Activated naive CD4-positive, alpha-beta T cell treated with anti-CD3 and anti-CD28 coated beads for 36 hours (primary cell): ENCODE results near the gene TICAM1. TPM values are rescaled to one million over a fixed set of nuclear protein-coding genes. Genes with fewer than 3 reads are reported as not detected.
A peak's percentile ranks its signal among the peaks of the same experiment; 100 is the strongest.

Experiments used
- CTCF ChIA-PET: fragments of 350-600 bp; sonication (Branson Sonifier 250); formaldehyde crosslinking; loops from one replicate; lab custom pipeline; 2021; ENCODE audit warnings: antibody characterized with exemption; lab: Charles Lee
- DNase-seq: peaks from one replicate; pipeline ENCODE4 v3.0.0-alpha.2; 2020
- H3K27ac Mint-ChIP-seq: one replicate; pipeline ENCODE4 v1.8.0; 2021; ENCODE audit warnings: mild to moderate bottlenecking, mixed read lengths
- H3K27me3 Mint-ChIP-seq: one replicate; pipeline ENCODE4 v1.8.0; 2021; ENCODE audit warnings: low read depth, mixed read lengths
- H3K36me3 Mint-ChIP-seq: one replicate; pipeline ENCODE4 v1.8.0; 2021; ENCODE audit warnings: low read depth, mixed read lengths
- H3K4me1 Mint-ChIP-seq: one replicate; pipeline ENCODE4 v1.8.0; 2021; ENCODE audit warnings: low read depth, mixed read lengths
- H3K4me3 Mint-ChIP-seq: one replicate; pipeline ENCODE4 v1.8.0; 2021; ENCODE audit warnings: mild to moderate bottlenecking, moderate library complexity, mixed read lengths
- H3K9me3 Mint-ChIP-seq: one replicate; pipeline ENCODE4 v1.8.0; 2021; ENCODE audit warnings: mixed read lengths
- intact Hi-C: fragments of 100-400 bp; cut with micrococcal nuclease; formaldehyde crosslinking; loops from one replicate; pipeline ENCODE4 v1.15.1; 2023
- total RNA-seq, 2 experiments: library from RNA; stranded (reverse); gene quantifications; one replicate each; pipeline ENCODE4 v1.2.3, GENCODE V29; 2021

Gene TICAM1
- total RNA-seq, result 10 to 100 TPM; 15.2 to 16.5 TPM

DNA sequence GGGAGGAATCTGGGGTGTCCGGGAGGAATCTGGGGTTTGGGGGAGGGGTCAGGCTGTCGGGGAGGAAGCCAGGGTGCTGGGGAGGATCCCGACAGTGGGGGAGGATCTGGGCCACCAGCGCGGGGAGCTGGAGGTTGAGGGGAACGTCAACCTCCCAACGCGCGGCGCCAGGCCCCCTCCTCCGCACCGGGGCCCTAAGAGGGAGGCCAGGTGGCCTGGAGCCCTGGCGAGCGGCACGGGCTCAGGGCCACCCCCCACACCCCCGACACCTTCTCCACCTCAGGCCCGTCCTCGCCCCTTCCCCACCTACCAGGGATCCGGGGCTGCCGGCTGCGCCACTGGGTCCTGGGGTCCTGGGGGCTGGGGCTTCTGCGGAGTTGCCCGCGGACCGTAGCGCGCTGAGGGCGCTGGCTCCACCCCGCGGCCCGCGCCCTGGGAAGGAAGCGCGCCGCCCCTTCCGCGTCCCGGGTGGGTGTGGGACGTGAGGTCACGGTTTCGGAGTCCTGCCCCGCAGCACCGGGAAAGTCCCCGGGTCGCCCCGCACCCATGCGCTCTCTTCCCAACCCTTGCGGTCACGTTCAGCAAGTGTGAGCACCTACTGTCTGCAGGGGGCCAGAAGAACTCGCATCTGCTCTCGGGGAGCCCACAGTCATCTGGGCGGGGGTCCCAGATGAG, at the start of gene TICAM1:
TICAM1 (minus strand) TSS at position 409 of the 675 bp plus-strand sequence. CDS start 13,335 bp downstream, outside the sequence.
- Mint-ChIP-seq H3K27me3 (no peaks in the 10 kb centered on the region), H3K4me3 (peak within 1 kb of the TSS; percentile 86), H3K9me3 (no peaks in the 10 kb centered on the region), H3K36me3 (peaks cover 7% of the 10 kb centered on the region), H3K4me1 (peaks cover 20% of the 10 kb centered on the region), H3K27ac (peak within 1 kb of the TSS; percentile 85)
- peak; percentile 86 for DNase-seq
- CTCF ChIA-PET, result interaction anchor here (0.6 to 2.2 kb wide), 6 partner anchors 9 to 56 kb away, joined by 3 to 8 read pairs (median 4); no protein-coding TSS in a partner anchor
- intact Hi-C loops, result loop anchor here (2.0 kb wide), 1 partner anchor 17 kb away; no protein-coding TSS in a partner anchor

DNA sequence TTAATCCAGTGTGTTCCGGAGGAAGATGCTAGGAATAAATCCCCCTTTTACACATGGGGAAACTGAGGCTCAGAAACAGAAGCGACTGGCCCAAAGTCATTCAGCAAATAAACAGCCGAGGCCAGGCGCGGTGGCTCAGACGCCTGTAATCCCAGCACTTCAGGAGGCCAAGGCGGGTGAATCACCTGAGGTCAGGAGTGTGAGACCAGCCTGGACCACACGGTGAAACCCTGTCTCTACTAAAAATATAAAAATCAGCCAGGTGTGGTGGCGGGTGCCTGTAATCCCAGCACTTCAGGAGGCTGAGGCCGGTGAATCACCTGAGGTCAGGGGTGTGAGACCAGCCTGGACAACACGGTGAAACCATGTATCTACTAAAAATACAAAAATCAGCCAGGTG, 47.5 kb upstream of the TICAM1 start:
- Mint-ChIP-seq H3K4me1 (peaks cover 6% of the 10 kb centered on the region), H3K27me3 (no peaks in the 10 kb centered on the region), H3K36me3 (no peaks in the 10 kb centered on the region), H3K4me3 (peak overlapping the region; percentile 6), H3K27ac (no peak overlapping the region), H3K9me3 (no peaks in the 10 kb centered on the region)
- no peak for DNase-seq
- CTCF ChIA-PET, result interaction anchor here (0.6 to 0.9 kb wide), 2 partner anchors 8 to 13 kb away, joined by 3 to 4 read pairs; no protein-coding TSS in a partner anchor
- intact Hi-C loops, result no loop called here

DNA sequence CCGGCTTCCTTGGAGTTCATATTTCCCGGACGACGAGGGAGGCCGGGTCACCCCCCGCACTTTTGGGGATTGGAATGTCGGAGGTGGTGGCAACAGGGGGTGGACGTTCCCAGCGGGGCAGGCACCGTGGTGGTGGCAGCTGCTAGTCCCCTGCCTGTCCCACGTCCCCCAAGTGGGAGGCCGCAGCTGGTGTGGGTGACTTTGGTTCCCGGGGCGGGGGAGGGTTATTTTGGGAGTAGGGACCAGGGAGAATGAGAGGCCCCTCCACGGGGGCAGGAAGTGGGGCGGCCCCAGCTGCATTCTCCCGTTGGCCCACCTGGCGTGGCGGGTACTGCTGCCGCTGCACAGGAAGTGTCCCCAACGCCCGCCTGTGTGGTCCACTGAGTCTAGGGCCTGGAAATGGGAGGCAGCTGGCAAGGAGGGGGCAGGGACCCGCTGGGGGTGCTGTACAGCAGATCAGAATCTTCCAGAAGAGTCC, 47.0 kb upstream of the TICAM1 start:
- intact Hi-C loops, result no loop called here
- H3K27ac Mint-ChIP-seq, result no peak overlapping the region
- H3K27me3 Mint-ChIP-seq, result no peaks in the 10 kb centered on the region
- H3K36me3 Mint-ChIP-seq, result no peaks in the 10 kb centered on the region
- CTCF ChIA-PET, result no interaction called here
- DNase-seq, result peak; percentile 31
- no peaks in the 10 kb centered on the region for H3K9me3 Mint-ChIP-seq
- H3K4me3 Mint-ChIP-seq, result peak overlapping the region; percentile 6
- H3K4me1 Mint-ChIP-seq, result peaks cover 6% of the 10 kb centered on the region

DNA sequence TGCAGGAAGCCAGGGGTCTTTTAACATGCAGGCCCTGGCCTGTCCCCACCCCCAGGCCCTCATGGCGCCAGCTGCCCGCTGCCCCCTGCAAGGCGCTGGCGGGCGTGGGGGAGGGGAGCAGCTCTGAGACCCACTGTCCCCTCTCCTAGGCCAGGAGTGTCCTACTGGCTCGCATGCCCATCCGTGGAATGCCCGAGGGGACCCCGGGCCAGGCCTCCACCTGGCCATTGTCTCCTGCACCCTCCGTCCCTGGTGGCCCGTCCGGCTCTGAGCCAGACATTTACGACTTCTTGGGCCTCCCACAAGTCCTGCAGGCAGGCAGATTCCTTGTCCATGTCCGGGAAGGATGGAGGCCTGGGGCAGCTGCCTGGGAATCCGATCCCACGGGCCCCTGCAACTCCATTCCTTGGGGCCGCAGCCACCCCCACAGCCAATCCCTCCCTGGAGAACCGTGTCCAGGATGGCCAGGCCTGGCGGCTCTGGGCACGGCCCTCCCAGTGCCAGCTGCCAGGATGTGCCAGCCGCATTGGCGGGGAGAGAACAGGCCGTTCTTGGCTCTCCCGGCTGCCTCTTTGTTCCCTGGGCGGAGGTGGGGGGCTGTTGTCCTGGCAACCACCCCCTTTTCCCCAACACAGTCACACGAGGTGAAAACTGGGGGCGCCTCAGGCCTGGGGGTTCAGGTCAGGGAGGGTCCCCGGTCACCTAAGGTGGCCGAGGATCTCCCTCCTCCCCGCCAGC, 46.4 kb upstream of the TICAM1 start:
- H3K4me1 Mint-ChIP-seq, result peaks cover 6% of the 10 kb centered on the region
- no peaks in the 10 kb centered on the region for H3K27me3 Mint-ChIP-seq
- CTCF ChIA-PET, result no interaction called here
- no peaks in the 10 kb centered on the region for H3K9me3 Mint-ChIP-seq
- H3K36me3 Mint-ChIP-seq, result no peaks in the 10 kb centered on the region
- no peak for DNase-seq
- H3K27ac Mint-ChIP-seq, result no peak overlapping the region
- H3K4me3 Mint-ChIP-seq, result no peak overlapping the region
- intact Hi-C loops, result no loop called here

DNA sequence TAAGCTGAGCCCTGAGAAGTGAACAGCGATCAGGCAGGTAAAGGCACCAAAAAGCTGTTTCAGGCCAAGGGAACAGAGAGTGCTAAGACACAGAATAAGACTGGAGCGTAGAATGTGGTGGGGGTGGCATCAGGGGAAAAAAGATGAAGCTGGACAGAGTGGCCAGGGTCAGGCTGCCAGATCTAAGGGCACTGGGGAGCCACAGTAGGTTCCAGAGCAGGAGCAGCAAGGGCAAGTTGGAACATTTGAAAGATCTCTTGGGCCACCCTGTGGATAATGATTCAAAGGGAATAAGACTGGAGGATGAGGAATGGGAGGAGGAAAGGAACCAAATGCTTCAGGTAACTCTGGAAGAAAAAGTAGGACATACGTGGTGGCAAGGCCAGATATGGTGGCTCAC, 42.4 kb upstream of the TICAM1 start:
- Mint-ChIP-seq H3K27me3 (peaks cover 3% of the 10 kb centered on the region), H3K9me3 (no peaks in the 10 kb centered on the region), H3K4me3 (no peak overlapping the region), H3K27ac (no peak overlapping the region), H3K4me1 (peaks cover 15% of the 10 kb centered on the region), H3K36me3 (no peaks in the 10 kb centered on the region)
- CTCF ChIA-PET, result interaction anchor here (0.6 to 4.0 kb wide), 6 partner anchors 9 to 159 kb away, joined by 3 to 54 read pairs (median 4); no protein-coding TSS in a partner anchor
- DNase-seq, result no peak
- intact Hi-C loops, result no loop called here

DNA sequence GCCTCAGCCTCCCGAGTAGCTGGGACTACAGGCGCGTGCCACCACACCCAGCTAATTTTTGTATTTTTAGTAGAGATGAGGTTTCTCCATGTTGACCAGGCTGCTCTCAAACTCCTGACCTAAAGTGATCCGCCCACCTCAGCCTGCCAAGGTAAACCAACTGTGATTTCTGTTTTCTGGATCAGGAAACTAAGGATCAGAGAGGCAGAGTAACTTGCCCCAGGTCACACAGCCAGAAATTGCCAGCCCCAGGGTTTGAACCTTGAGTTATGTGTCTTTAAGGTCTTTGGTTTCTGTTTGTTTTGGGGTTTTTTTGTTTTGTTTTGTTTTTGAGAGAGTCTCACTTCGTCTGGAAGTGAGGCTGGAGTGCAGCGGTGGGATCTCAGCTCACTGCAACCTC, 40.2 kb upstream of the TICAM1 start:
- Mint-ChIP-seq H3K36me3 (no peaks in the 10 kb centered on the region), H3K27ac (no peak overlapping the region), H3K27me3 (peaks cover 3% of the 10 kb centered on the region), H3K4me1 (peaks cover 16% of the 10 kb centered on the region), H3K4me3 (no peak overlapping the region), H3K9me3 (no peaks in the 10 kb centered on the region)
- intact Hi-C loops, result loop anchor here (1.0 kb wide), 2 partner anchors 40 to 160 kb away; no protein-coding TSS in a partner anchor
- CTCF ChIA-PET, result interaction anchor here (1.1 to 4.0 kb wide), 4 partner anchors 41 to 160 kb away, joined by 3 to 54 read pairs (median 14); no protein-coding TSS in a partner anchor
- no peak for DNase-seq

DNA sequence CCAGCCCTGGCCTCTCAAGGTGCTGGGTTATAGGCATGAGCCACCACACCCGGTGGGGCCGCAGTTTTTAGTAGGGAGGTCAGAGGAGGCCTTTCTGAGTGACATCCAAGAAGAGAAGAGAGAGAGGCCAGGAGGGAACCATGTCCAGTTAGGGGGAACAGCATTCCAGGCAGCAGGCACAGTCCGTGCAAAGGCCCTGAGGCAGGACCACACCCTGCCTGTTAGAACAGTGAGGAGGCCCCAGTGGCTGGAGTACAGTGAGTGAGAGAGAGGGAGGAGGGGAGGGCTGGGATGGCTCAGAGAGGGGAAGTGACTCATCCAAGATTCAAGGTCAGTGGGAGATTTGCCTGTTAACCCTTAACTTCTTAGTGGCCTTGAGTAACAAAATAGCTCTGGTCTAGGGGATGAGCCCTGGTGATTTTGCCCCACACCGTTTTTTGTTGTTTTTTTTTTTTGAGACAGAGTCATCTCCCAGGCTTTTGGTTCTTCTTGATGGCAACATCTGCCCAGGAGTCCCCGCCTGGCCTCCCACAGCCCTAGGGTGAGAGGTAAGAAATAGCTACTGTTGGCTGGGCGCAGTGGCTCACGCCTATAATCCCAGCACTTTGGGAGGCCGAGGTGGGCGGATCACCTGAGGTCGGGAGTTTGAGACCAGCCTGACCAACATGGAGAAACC, 38.7 kb upstream of the TICAM1 start:
- peak; percentile 57 for DNase-seq
- H3K4me3 Mint-ChIP-seq, result no peak overlapping the region
- H3K4me1 Mint-ChIP-seq, result peaks cover 20% of the 10 kb centered on the region
- H3K27me3 Mint-ChIP-seq, result peaks cover 3% of the 10 kb centered on the region
- intact Hi-C loops, result no loop called here
- no peaks in the 10 kb centered on the region for H3K36me3 Mint-ChIP-seq
- CTCF ChIA-PET, result interaction anchor here (0.7 to 4.0 kb wide), 5 partner anchors 9 to 161 kb away, joined by 3 to 54 read pairs (median 8); no protein-coding TSS in a partner anchor
- H3K27ac Mint-ChIP-seq, result no peak overlapping the region
- no peaks in the 10 kb centered on the region for H3K9me3 Mint-ChIP-seq

DNA sequence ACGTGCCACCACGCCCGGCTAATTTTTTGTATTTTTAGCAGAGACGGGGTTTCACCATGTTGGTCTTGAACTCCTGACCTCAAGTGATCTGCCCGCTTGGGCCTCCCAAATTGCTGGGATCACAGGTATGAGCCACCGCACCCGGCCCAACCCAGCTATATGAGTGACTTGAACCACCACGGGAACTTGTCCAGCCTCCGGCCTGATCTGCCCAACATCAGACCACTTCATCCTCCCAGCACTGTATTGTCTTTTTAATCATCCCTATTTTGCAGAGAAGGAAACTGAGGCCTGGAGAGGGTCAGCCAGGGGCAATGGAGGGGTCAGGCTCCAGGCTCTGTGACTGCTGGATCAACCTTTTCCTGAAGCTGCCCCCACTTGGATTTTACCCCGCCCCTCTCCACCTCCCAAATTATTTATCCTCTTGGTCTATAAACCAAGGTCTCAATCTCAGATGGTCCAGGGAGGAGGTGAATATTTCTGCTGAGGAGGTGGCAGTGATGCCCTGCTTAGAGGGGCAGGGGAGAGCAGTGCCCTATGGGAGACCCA, 36.8 kb upstream of the TICAM1 start:
- CTCF ChIA-PET, result interaction anchor here (0.6 to 2.8 kb wide), 7 partner anchors 12 to 163 kb away, joined by 3 to 13 read pairs (median 6); no protein-coding TSS in a partner anchor
- Mint-ChIP-seq H3K4me3 (peak overlapping the region; percentile 74), H3K9me3 (no peaks in the 10 kb centered on the region), H3K27me3 (peaks cover 3% of the 10 kb centered on the region), H3K36me3 (no peaks in the 10 kb centered on the region), H3K27ac (no peak overlapping the region), H3K4me1 (peaks cover 20% of the 10 kb centered on the region)
- intact Hi-C loops, result loop anchor here (5.0 kb wide), 1 partner anchor 146 kb away; the partner anchor contains the start of gene DPP9
- no peak for DNase-seq

DNA sequence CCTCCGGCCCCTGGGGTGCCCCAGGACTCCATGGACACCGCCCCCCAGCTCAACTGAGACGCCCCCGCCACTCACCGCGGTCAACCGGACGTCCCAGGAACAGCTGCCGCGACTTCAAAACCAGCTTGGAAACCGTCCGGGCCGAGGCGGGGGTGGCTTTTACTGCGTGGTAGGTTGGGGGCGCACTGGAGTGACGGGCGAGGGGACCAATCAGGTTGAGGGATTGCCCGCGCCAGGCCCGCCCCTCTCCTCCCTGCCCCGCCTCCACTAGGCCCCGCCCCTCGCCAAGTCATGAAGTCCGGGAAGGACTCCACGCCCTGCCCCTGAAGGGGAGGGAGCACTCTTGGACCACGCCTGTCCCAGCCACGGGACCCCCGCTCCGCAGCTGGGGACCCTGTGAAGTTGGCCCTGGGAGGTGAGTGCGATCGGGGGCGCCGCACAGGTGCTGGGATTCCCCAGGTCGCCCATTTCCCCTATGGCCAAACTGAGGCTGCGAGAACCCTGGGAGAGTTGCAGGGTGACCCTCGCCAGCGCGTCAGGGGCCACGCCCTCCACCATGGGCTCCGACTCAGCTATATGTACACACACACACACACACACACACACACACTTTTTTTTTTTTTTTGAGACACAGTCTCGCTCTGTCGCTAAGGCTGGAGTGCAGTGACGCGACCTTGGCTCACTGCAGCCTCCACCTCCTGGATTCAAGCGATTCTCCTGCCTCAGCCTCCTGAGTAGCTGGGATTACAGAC, 36.2 kb upstream of the TICAM1 start, which contains the start of gene PLIN3:
PLIN3 (minus strand) TSS at position 134 of the 752 bp plus-strand sequence. CDS start 6,273 bp downstream, outside the sequence.
- Mint-ChIP-seq H3K36me3 (no peaks in the 10 kb centered on the region), H3K27ac (peak within 1 kb of the TSS; percentile 36), H3K4me1 (peaks cover 19% of the 10 kb centered on the region), H3K27me3 (peaks cover 3% of the 10 kb centered on the region), H3K4me3 (peak within 1 kb of the TSS; percentile 74), H3K9me3 (no peaks in the 10 kb centered on the region)
- peak; percentile 97 for DNase-seq
- CTCF ChIA-PET, result interaction anchor here (0.7 to 2.8 kb wide), 7 partner anchors 16 to 163 kb away, joined by 3 to 13 read pairs (median 5); no protein-coding TSS in a partner anchor
- intact Hi-C loops, result loop anchor here (1.0 to 5.0 kb wide), 3 partner anchors 44 to 145 kb away; partner anchors contain the start of gene DPP9

DNA sequence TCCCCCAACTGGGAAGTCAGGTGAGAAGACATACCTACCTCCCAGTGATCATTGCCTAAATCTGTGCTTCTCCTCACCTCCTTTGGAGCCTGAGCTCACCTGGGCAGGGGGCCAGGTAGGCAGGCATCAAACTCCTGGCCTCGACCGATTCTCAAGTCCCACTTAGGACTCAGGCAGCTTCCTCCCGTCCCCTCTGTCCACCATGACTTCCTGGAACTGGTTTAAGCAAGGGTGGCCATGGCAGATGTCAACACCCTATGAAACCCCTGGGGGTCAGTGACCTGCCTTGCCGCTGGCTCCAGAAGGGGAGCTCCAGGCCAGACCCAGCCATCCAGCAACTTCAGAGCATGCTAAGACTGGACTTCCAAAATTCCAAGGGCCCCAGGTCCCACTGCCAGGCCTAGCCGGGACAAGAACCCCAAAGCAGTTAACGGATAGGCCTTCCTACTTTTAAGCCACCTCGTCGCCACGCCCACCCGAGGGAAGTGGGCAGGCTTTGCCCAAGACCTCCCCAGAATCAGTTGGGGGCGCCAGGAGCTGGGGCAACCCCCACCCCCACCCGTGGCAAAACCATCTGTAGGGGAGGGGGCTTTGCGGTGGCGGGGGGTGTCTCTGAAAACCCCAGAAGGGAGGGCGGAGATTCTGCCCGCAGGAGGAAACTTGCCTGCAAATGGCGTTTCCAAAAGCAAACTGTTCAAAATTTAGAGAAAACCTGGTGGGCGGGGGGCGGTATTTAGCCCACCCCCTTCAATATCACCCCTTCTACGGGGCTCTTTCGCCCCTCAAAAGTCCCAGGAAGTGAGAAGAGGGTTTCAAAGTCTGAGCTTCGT, 35.3 kb upstream of the TICAM1 start:
- intact Hi-C loops, result loop anchor here (1.0 to 5.0 kb wide), 3 partner anchors 44 to 145 kb away; partner anchors contain the start of gene DPP9
- CTCF ChIA-PET, result interaction anchor here (0.6 to 2.8 kb wide), 7 partner anchors 13 to 76 kb away, joined by 3 to 13 read pairs (median 3); no protein-coding TSS in a partner anchor
- DNase-seq, result peak; percentile 41
- Mint-ChIP-seq H3K27ac (peak overlapping the region; percentile 36), H3K27me3 (no peaks in the 10 kb centered on the region), H3K4me1 (peaks cover 18% of the 10 kb centered on the region), H3K9me3 (no peaks in the 10 kb centered on the region), H3K4me3 (peak overlapping the region; percentile 74), H3K36me3 (no peaks in the 10 kb centered on the region)
